ENCODE results near the gene GRK5. TPM values are rescaled to one million over a fixed set of nuclear protein-coding genes. Genes with fewer than 3 reads are reported as not detected.
A peak's percentile ranks its signal among the peaks of the same experiment; 100 is the strongest.

GRK5 gene
- total RNA-seq, 1 donor from 2014 or later, result 68.7 TPM

- H3K4me1 ChIP-seq, result peaks cover 38% of the 10 kb centered on the region
Measured at GRCh38 chr10:119352807-119353206, 145.4 kb downstream of the GRK5 start.

GRCh38 chr10:119353421-119353820 lies 146.1 kb downstream of the GRK5 start:
- Histone ChIP-seq H3K4me3 (no peak overlapping the region), H3K36me3 (no peaks in the 10 kb centered on the region), H3K27ac (no peak overlapping the region), H3K9me3 (peaks cover 23% of the 10 kb centered on the region), H3K4me1 (peaks cover 40% of the 10 kb centered on the region), H3K27me3 (ENCODE audit: low read depth) (no peaks in the 10 kb centered on the region)
- TF ChIP-seq CTCF (IDR thresholded peaks at IDR 0.05), result no peak
- ATAC-seq (no peak), DNase-seq (no peak)
- intact Hi-C loops (cut with DNase I), result loop anchor here (10.0 kb wide), 1 partner anchor 51 kb away; no protein-coding TSS in a partner anchor

More at GRCh38 chr10:119352807-119353206, 145.4 kb downstream of the GRK5 start:
- Histone ChIP-seq H3K36me3 (no peaks in the 10 kb centered on the region), H3K27me3 (ENCODE audit: low read depth) (no peaks in the 10 kb centered on the region), H3K9me3 (peaks cover 23% of the 10 kb centered on the region), H3K27ac (no peak overlapping the region), H3K4me3 (no peak overlapping the region)
- DNase-seq, result no peak
- intact Hi-C loops (cut with DNase I), result loop anchor here (10.0 kb wide), 1 partner anchor 52 kb away; no protein-coding TSS in a partner anchor
- no peak for TF ChIP-seq CTCF (IDR thresholded peaks at IDR 0.05)
- no peak for ATAC-seq

GRCh38 chr10:119355930-119356329 lies 148.6 kb downstream of the GRK5 start:
- peaks cover 26% of the 10 kb centered on the region for H3K4me1 ChIP-seq
- no peaks in the 10 kb centered on the region for H3K36me3 ChIP-seq
- peak; percentile 29 for TF ChIP-seq CTCF (IDR thresholded peaks at IDR 0.05)
- H3K27me3 ChIP-seq (ENCODE audit: low read depth), result no peaks in the 10 kb centered on the region
- no peak overlapping the region for H3K4me3 ChIP-seq
- intact Hi-C loops (cut with DNase I), result loop anchor here (10.0 kb wide), 1 partner anchor 49 kb away; no protein-coding TSS in a partner anchor
- peaks cover 23% of the 10 kb centered on the region for H3K9me3 ChIP-seq
- no peak overlapping the region for H3K27ac ChIP-seq
- ATAC-seq (no peak), DNase-seq (no peak)

GRCh38 chr10:119357412-119358151 lies 150.2 kb downstream of the GRK5 start:
- Histone ChIP-seq H3K4me3 (no peak overlapping the region), H3K36me3 (no peaks in the 10 kb centered on the region), H3K27ac (no peak overlapping the region), H3K27me3 (ENCODE audit: low read depth) (no peaks in the 10 kb centered on the region), H3K4me1 (peaks cover 30% of the 10 kb centered on the region), H3K9me3 (peaks cover 10% of the 10 kb centered on the region)
- no peak for ATAC-seq
- no peak for TF ChIP-seq CTCF (IDR thresholded peaks at IDR 0.05)
- intact Hi-C loops (cut with DNase I), result loop anchor here (10.0 kb wide), 1 partner anchor 47 kb away; no protein-coding TSS in a partner anchor
- DNase-seq, result no peak

GRCh38 chr10:119358152-119358512 lies 150.8 kb downstream of the GRK5 start:
- Histone ChIP-seq H3K27me3 (ENCODE audit: low read depth) (no peaks in the 10 kb centered on the region), H3K36me3 (no peaks in the 10 kb centered on the region), H3K4me3 (no peak overlapping the region), H3K4me1 (peaks cover 36% of the 10 kb centered on the region), H3K9me3 (peaks cover 10% of the 10 kb centered on the region), H3K27ac (no peak overlapping the region)
- intact Hi-C loops (cut with DNase I), result loop anchor here (10.0 kb wide), 1 partner anchor 47 kb away; no protein-coding TSS in a partner anchor
- TF ChIP-seq CTCF (IDR thresholded peaks at IDR 0.05), result no peak
- DNase-seq, result no peak
- ATAC-seq, result no peak
